ENCODE data around the gene ZC3H14. TPM values are rescaled to one million over a fixed set of nuclear protein-coding genes. Genes with fewer than 3 reads are reported as not detected.

Gene ZC3H14
- polyA plus RNA-seq, 3 donors, result 18.9 to 30.2 (median 27.1) TPM

- intact Hi-C loops (cut with micrococcal nuclease), result no loop called here
- Histone ChIP-seq H3K27ac (ENCODE audit: low read depth in 1 of 2, low read length in 2 of 2) (no peak overlapping the region), H3K4me2 (replicated peaks; ENCODE audit: extremely low read depth, low read length, poor library complexity, severe bottlenecking) (no peak overlapping the region), H3K36me3 (replicated peaks in 1 of 2; ENCODE audit: control insufficient read depth in 1 of 2, insufficient read depth in 2 of 2, low read length in 2 of 2) (peaks cover 64 to 99% of the 10 kb centered on the region in 2 donors), H2AFZ (ENCODE audit: insufficient read depth, low read depth, low read length, poor library complexity, severe bottlenecking) (no peak overlapping the region), H3K4me3 (replicated peaks in 1 of 3; ENCODE audit: low read depth in 2 of 3, low read length in 3 of 3) (no peak overlapping the region), H4K20me1 (ENCODE audit: insufficient read depth, low read length) (no peaks in the 10 kb centered on the region), H3K4me1 (ENCODE audit: control insufficient read depth in 1 of 2, insufficient read depth in 2 of 2, low read length in 2 of 2) (no peaks in the 10 kb centered on the region), H3K27me3 (ENCODE audit: control insufficient read depth in 2 of 2, insufficient read depth in 2 of 2, low read length in 2 of 2) (no peaks in the 10 kb centered on the region), H3K9ac (ENCODE audit: insufficient read depth, low read length, poor library complexity, severe bottlenecking) (no peak overlapping the region), H3K79me2 (ENCODE audit: insufficient read depth, low read length) (no peaks in the 10 kb centered on the region), H3K9me3 (replicated peaks in 1 of 2; ENCODE audit: control insufficient read depth in 1 of 2, insufficient read depth in 1 of 2, low read length in 2 of 2) (no peaks in the 10 kb centered on the region)
- H3K27me3 Mint-ChIP-seq (ENCODE audit: low read depth in 3 of 3), result no peaks in the 10 kb centered on the region
- no peaks in the 10 kb centered on the region for H3K9me3 Mint-ChIP-seq
- peaks cover 78 to 86% of the 10 kb centered on the region in 2 donors for H3K36me3 Mint-ChIP-seq
- 95% methylated on average over 6 of the region's 10 CpGs for WGBS (ENCODE audit: insufficient coverage)
- peak overlapping the region in 4 of 7 donors; percentile 3 to 44 (median 18) for H3K27ac Mint-ChIP-seq
- no peak overlapping the region for H3K4me3 Mint-ChIP-seq
- no peak for TF ChIP-seq CTCF (IDR thresholded peaks at IDR 0.05)
- H3K4me1 Mint-ChIP-seq, result peaks cover 3% of the 10 kb centered on the region
- no peak for DNase-seq
These were observed 37.1 kb downstream of the ZC3H14 start for GRCh38 chr14:88599761-88600439.

- H3K4me2 ChIP-seq (replicated peaks; ENCODE audit: extremely low read depth, low read length, poor library complexity, severe bottlenecking), result no peak overlapping the region
- no peak overlapping the region for H2AFZ ChIP-seq (ENCODE audit: insufficient read depth, low read depth, low read length, poor library complexity, severe bottlenecking)
- Mint-ChIP-seq H3K27ac (no peak overlapping the region), H3K36me3 (peaks cover 88 to 93% of the 10 kb centered on the region in 2 donors), H3K4me1 (no peaks in the 10 kb centered on the region), H3K27me3 (ENCODE audit: low read depth in 3 of 3) (peaks cover 0 to 3% (median 0%) of the 10 kb centered on the region in 3 donors), H3K9me3 (no peaks in the 10 kb centered on the region), H3K4me3 (no peak overlapping the region)
- no peaks in the 10 kb centered on the region for H3K4me1 ChIP-seq (ENCODE audit: control insufficient read depth in 1 of 2, insufficient read depth in 2 of 2, low read length in 2 of 2)
- H3K79me2 ChIP-seq (ENCODE audit: insufficient read depth, low read length), result no peaks in the 10 kb centered on the region
- DNase-seq, result no peak
- no peaks in the 10 kb centered on the region for H3K9me3 ChIP-seq (replicated peaks in 1 of 2; ENCODE audit: control insufficient read depth in 1 of 2, insufficient read depth in 1 of 2, low read length in 2 of 2)
- H3K9ac ChIP-seq (ENCODE audit: insufficient read depth, low read length, poor library complexity, severe bottlenecking), result no peak overlapping the region
- intact Hi-C loops (cut with micrococcal nuclease), result no loop called here
- peaks cover 76 to 100% of the 10 kb centered on the region in 2 donors for H3K36me3 ChIP-seq (replicated peaks in 1 of 2; ENCODE audit: control insufficient read depth in 1 of 2, insufficient read depth in 2 of 2, low read length in 2 of 2)
- no peak overlapping the region for H3K4me3 ChIP-seq (replicated peaks in 1 of 3; ENCODE audit: low read depth in 2 of 3, low read length in 3 of 3)
- H3K27ac ChIP-seq (ENCODE audit: low read depth in 1 of 2, low read length in 2 of 2), result no peak overlapping the region
- no peak for TF ChIP-seq CTCF (IDR thresholded peaks at IDR 0.05)
- H4K20me1 ChIP-seq (ENCODE audit: insufficient read depth, low read length), result no peaks in the 10 kb centered on the region
- H3K27me3 ChIP-seq (ENCODE audit: control insufficient read depth in 2 of 2, insufficient read depth in 2 of 2, low read length in 2 of 2), result no peaks in the 10 kb centered on the region
These were observed 41.4 kb downstream of the ZC3H14 start for GRCh38 chr14:88604212-88604611.
